ENCODE data around the gene C2CD5. TPM values are rescaled to one million over a fixed set of nuclear protein-coding genes. Genes with fewer than 3 reads are reported as not detected.

The C2CD5 gene
- total and polyA plus RNA-seq, 2 of the 13 experiments (the other 11 are each of a cell fraction or from before 2014, with no cell fraction given) = 12.6 to 14.6 TPM

GRCh38 chr12:22399464-22400180 lies 144.7 kb downstream of the C2CD5 start (continued):
- no peak for TF ChIP-seq PRPF4 (IDR thresholded peaks at IDR 0.05; ENCODE audit: low read depth, low read length, poor library complexity, severe bottlenecking)

Other genes with a start within 250 kb of the C2CD5 start
- not detected in 2 replicates for gene ST8SIA1, start 209.8 kb downstream of the C2CD5 start, total RNA-seq (2016; rRNA removed; fragmentation: Illumina TruSeq; extraction: Trizol)
- gene ST8SIA1, start 209.8 kb downstream of the C2CD5 start, polyA plus RNA-seq (2011; rRNA removed) = not detected in 2 replicates
- gene ETNK1, start 80.6 kb upstream of the C2CD5 start, total RNA-seq (2016; rRNA removed; fragmentation: Illumina TruSeq; extraction: Trizol) = 43.9 and 55.7 TPM in 2 replicates
- 13.7 and 14.4 TPM in 2 replicates for gene ETNK1, start 80.6 kb upstream of the C2CD5 start, polyA plus RNA-seq (2011; rRNA removed)